ENCODE results near the gene RTN4RL1.

DNA sequence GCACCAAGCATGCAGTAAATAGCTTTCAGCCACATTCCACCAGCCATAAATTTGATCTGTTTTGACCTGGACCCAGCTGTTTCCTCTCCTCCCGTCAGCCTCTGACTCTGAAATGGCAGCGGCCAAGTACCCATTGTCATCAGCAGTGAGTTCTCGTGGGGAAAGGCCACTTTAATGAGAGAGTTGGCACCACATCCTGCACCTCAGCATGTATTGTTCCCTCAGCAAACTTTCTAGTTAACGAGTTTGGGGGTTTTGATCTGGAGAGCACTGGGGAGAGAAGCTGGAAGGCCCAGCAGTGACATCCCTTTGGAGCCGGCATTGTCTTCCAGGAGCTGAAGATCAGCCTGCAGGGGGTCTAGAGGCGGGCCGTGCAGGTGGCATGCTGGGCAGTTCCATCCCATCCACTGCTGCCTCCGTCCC is 110.5 kb downstream of the RTN4RL1 start:
- TF ChIP-seq, protein P1, sequence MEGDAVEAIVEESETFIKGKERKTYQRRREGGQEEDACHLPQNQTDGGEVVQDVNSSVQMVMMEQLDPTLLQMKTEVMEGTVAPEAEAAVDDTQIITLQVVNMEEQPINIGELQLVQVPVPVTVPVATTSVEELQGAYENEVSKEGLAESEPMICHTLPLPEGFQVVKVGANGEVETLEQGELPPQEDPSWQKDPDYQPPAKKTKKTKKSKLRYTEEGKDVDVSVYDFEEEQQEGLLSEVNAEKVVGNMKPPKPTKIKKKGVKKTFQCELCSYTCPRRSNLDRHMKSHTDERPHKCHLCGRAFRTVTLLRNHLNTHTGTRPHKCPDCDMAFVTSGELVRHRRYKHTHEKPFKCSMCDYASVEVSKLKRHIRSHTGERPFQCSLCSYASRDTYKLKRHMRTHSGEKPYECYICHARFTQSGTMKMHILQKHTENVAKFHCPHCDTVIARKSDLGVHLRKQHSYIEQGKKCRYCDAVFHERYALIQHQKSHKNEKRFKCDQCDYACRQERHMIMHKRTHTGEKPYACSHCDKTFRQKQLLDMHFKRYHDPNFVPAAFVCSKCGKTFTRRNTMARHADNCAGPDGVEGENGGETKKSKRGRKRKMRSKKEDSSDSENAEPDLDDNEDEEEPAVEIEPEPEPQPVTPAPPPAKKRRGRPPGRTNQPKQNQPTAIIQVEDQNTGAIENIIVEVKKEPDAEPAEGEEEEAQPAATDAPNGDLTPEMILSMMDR (IDR thresholded peaks at IDR 0.05) = no peak
- TF ChIP-seq POLR2AphosphoS5 (IDR thresholded peaks at IDR 0.05; ENCODE audit: insufficient read depth in 1 of 2, low read depth in 1 of 2) (no peak), POLR2A (IDR thresholded peaks at IDR 0.05) (no peak)

Measured in vagina (tissue), 2 donors.